AG04449 (cell line): ENCODE results near the gene BEST2.
A peak's percentile ranks its signal among the peaks of the same experiment; 100 is the strongest.

ENCODE experiments used
- CTCF ChIA-PET: fragments of 350-600 bp; formaldehyde crosslinking; extraction: SDS; loops from one replicate; lab custom pipeline; 2021; ENCODE audit warnings: antibody characterized with exemption; lab: Yijun Ruan, JAX
- POLR2A ChIA-PET: fragments of 400-600, 350-600 bp; formaldehyde crosslinking; extraction: SDS; loops from one replicate; lab custom pipeline; 2020; ENCODE audit warnings: antibody characterized with exemption, inconsistent platforms; lab: Yijun Ruan, JAX
- DNase-seq: peaks from one replicate; pipeline ENCODE4 v3.0.0-alpha.2; 2010; ENCODE audit warnings: low read depth, low spot score
- H3K4me3 ChIP-seq: 2 replicates; pipeline ENCODE4 v1.5.1; 2011; ENCODE audit warnings: low read depth, mild to moderate bottlenecking, control low read depth, low read length
- TF ChIP-seq, protein P1 (sequence below): IDR thresholded peaks from one replicate; pipeline ENCODE4 v1.5.1; 2011; ENCODE audit warnings: mild to moderate bottlenecking, moderate library complexity, low read length, control low read depth, inconsistent platforms; ENCODE audit not compliant: insufficient read depth; ENCODE audit errors: missing control alignments

Gene BEST2

DNA sequence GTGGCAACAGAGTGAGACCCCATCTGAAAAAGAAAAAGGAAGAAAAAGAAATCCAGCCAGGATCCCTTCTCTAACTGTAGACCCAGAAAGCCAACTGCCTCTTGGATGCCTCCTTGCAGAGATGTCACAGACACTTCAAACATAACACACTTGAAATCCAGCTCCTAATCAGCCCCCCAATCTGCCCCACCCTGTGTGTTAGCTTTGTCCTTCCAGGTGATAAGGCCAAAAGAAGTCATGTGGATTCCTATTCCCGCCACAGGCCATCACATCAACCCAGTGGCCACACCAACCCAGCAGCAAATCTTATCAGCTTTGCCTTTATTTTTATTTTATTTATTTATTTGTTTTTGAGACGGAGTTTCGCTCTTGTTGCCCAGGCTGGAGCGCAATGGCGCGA lies 8.1 kb downstream of the BEST2 start:
- H3K4me3 ChIP-seq, result no peak overlapping the region
- TF ChIP-seq, protein P1, sequence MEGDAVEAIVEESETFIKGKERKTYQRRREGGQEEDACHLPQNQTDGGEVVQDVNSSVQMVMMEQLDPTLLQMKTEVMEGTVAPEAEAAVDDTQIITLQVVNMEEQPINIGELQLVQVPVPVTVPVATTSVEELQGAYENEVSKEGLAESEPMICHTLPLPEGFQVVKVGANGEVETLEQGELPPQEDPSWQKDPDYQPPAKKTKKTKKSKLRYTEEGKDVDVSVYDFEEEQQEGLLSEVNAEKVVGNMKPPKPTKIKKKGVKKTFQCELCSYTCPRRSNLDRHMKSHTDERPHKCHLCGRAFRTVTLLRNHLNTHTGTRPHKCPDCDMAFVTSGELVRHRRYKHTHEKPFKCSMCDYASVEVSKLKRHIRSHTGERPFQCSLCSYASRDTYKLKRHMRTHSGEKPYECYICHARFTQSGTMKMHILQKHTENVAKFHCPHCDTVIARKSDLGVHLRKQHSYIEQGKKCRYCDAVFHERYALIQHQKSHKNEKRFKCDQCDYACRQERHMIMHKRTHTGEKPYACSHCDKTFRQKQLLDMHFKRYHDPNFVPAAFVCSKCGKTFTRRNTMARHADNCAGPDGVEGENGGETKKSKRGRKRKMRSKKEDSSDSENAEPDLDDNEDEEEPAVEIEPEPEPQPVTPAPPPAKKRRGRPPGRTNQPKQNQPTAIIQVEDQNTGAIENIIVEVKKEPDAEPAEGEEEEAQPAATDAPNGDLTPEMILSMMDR, result no peak
- ChIA-PET POLR2A (interaction anchor here (1.2 to 2.1 kb wide), 3 partner anchors 32 to 87 kb away, joined by 3 to 9 read pairs (median 3); partner anchors contain the start of gene JUNB), CTCF (interaction anchor here (0.6 to 31.4 kb wide), 25 partner anchors 3 to 206 kb away, joined by 3 to 1565 read pairs (median 5); partner anchors contain the start of genes BEST2, FBXW9, GET3 and HOOK2)
- DNase-seq, result no peak

DNA sequence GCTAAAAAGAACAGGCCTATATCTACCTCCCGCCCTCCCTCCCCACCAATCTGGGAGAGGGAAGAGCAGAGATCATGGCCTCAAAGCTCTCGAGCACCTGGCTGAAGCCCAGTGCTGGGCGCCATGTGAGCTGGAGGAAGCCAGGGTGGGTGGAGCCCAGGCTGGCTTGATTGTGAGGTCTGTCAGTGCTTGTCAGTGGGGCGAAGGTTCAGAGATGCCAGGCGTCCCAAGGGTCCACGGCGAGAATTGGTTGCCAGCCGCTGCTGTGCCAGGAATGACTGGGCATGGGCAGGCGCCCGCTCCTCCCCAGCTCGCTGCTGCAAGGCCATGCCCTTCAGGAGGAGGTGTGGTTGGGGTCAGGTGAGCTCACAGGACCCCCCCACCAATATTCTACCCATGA lies 11.5 kb downstream of the BEST2 start:
- TF ChIP-seq, protein P1, result no peak
- ChIA-PET CTCF (interaction anchor here (0.6 to 29.3 kb wide), 10 partner anchors 13 to 117 kb away, joined by 3 to 1565 read pairs (median 5); partner anchors contain the start of genes BEST2, GET3, HOOK2 and JUNB), POLR2A (interaction anchor here (0.6 to 1.0 kb wide), 2 partner anchors 26 to 28 kb away, joined by 3 read pairs; partner anchors contain the start of genes GET3 and JUNB)
- no peak for DNase-seq
- no peak overlapping the region for H3K4me3 ChIP-seq

DNA sequence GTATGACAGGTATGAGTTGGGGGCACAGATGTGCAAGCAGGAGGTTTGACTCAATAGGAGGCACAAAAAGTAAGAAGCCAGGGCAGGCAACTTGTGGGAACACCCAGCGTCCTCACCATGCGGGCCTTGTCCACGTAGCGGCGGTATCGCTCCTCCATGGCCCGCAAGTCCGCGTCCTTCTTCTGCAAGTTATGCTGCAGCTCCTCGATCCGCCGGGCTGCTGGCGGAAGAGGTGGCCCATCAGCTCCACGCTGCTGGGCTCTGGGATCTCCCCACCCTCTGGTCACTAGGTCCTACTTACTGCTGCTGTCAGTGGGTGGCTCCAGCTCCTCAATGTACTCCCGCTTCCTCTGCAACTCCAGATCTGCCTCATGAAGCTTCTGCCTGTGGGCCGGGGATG lies 13.1 kb downstream of the BEST2 start:
- POLR2A ChIA-PET, result interaction anchor here (0.6 to 1.3 kb wide), 2 partner anchors 27 to 28 kb away, joined by 3 read pairs; partner anchors contain the start of gene JUNB
- CTCF ChIA-PET, result interaction anchor here (0.9 to 29.3 kb wide), 14 partner anchors 12 to 201 kb away, joined by 3 to 1565 read pairs (median 8); partner anchors contain the start of genes BEST2, GET3, HOOK2 and JUNB
- TF ChIP-seq, protein P1, result no peak
- no peak for DNase-seq
- no peak overlapping the region for H3K4me3 ChIP-seq

DNA sequence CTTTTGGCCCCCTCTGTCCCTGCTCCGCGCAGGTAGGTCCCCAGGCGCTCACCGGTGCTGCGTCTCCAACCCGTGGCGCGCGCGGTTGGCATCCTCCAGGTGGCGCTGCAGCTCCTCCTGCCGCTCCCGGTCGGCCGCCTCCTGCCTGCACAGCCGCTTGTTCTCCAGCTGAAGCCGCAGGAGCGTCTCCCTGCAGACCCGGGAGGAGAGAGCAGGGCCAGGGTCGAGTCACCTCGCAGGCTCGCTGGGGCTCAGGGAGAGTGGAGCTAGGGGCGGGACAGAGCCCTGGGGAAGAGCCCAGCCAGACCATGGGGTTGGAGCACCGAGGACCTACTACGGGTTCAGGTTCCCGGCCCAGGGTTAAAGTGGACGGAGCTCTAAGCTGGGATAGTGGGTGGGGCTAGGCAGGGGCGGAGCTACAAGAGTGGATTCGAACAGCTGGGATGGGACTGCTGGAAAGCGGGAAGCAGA lies 14.5 kb downstream of the BEST2 start:
- ChIA-PET POLR2A (interaction anchor here (0.6 to 2.2 kb wide), 6 partner anchors 8 to 1032 kb away, joined by 3 to 51 read pairs (median 5); partner anchors contain the start of gene JUNB), CTCF (interaction anchor here (0.6 to 29.3 kb wide), 32 partner anchors 10 to 199 kb away, joined by 3 to 1565 read pairs (median 5); partner anchors contain the start of genes BEST2, GET3, HOOK2 and JUNB)
- TF ChIP-seq, protein P1, result peak; percentile 99
- peak overlapping the region; percentile 68 for H3K4me3 ChIP-seq
- DNase-seq, result no peak

DNA sequence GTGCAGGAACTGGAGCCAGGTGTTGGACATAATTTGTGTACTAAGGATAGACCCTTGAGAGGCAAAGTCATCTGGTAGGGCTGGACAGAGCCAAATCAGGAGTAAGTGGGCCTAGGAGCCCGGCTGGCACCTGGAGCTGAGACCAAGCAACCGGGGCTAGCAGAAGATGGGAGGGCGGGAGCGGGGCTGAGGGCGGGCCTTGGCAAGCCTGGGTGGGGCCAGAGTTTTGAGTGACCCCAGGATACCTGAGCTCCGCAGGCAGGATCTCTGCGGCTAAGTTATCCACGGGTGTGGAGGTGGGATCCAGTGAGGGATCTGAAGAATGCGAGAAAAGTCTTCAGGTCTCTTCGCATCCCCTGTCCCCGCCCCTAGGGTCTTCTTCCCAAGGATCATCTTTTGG lies 15.6 kb downstream of the BEST2 start:
- ChIA-PET POLR2A (interaction anchor here (2.2 kb wide), 1 partner anchor 25 kb away, joined by 51 read pairs; the partner anchor contains the start of gene JUNB), CTCF (interaction anchor here (1.9 to 29.3 kb wide), 6 partner anchors 9 to 113 kb away, joined by 7 to 1565 read pairs (median 368); partner anchors contain the start of genes BEST2, GET3, HOOK2 and JUNB)
- no peak for DNase-seq
- TF ChIP-seq, protein P1, result no peak
- no peak overlapping the region for H3K4me3 ChIP-seq

DNA sequence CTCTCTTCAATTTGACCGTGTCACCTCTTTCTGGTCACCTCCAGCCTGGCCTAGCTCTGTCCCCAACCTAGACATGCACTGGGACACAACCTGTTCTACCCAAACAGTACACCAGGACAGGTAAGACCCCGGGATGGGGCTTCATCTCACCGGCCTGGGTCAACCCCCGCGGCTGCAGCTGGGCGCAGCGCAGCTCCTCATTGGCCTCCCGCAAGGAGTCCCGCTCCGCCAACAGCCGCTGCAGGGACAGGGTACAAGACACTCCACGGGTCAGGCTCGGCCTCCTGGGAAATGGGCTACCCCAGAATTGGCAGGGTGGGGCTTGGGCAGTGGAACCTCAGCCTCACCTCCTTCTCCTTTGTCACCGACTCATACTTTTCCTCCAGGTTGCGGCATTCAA lies 16.1 kb downstream of the BEST2 start:
- DNase-seq, result no peak
- TF ChIP-seq, protein P1, result no peak
- POLR2A ChIA-PET, result interaction anchor here (2.2 kb wide), 1 partner anchor 25 kb away, joined by 51 read pairs; the partner anchor contains the start of gene JUNB
- CTCF ChIA-PET, result interaction anchor here (16.0 to 29.3 kb wide), 4 partner anchors 9 to 81 kb away, joined by 311 to 1565 read pairs (median 542); partner anchors contain the start of genes BEST2, GET3, HOOK2 and JUNB
- H3K4me3 ChIP-seq, result no peak overlapping the region
